Liver (tissue), 9 donors: ENCODE results near the gene TRIM22. TPM values are rescaled to one million over a fixed set of nuclear protein-coding genes. Genes with fewer than 3 reads are reported as not detected.

Experiments
- DNase-seq: peaks from one replicate; pipeline ENCODE4 v3.0.0-alpha.2; 2017; ENCODE audit warnings: low spot score
- H3K27ac ChIP-seq, 2 donors: one replicate each; pipeline ENCODE4 v1.7.0; 2013; ENCODE audit warnings: inconsistent platforms in 2 of 2, low read length in 2 of 2, control low read depth in 1 of 2, low read depth in 1 of 2, mild to moderate bottlenecking in 1 of 2
- H3K27me3 ChIP-seq, 4 donors: one replicate each; pipeline versions ENCODE4 v1.6.1 to v1.7.0; 2013; ENCODE audit warnings: low read length in 3 of 4, inconsistent platforms in 1 of 4, mild to moderate bottlenecking in 1 of 4, moderate library complexity in 1 of 4; ENCODE audit not compliant: control insufficient read depth in 4 of 4, insufficient read depth in 4 of 4
- H3K36me3 ChIP-seq, 4 donors: one replicate each; pipeline versions ENCODE4 v1.6.1 to v1.7.0; 2013; ENCODE audit warnings: low read length in 3 of 4, mild to moderate bottlenecking in 3 of 4, low read depth in 1 of 4, moderate library complexity in 1 of 4; ENCODE audit not compliant: control insufficient read depth in 4 of 4, insufficient read depth in 3 of 4
- H3K4me1 ChIP-seq, 4 donors: one replicate each; pipeline versions ENCODE4 v1.6.1 to v1.7.0; 2013; ENCODE audit warnings: low read length in 3 of 4, mild to moderate bottlenecking in 3 of 4, moderate library complexity in 1 of 4; ENCODE audit not compliant: control insufficient read depth in 4 of 4, insufficient read depth in 4 of 4
- H3K4me3 ChIP-seq, 3 donors: one replicate each; pipeline versions ENCODE4 v1.6.1 to v1.7.0; 2013; ENCODE audit warnings: low read length in 3 of 3, control low read depth in 1 of 3, low read depth in 1 of 3, mild to moderate bottlenecking in 1 of 3
- H3K9ac ChIP-seq, 2 donors: one replicate each; pipeline ENCODE4 v1.7.0; 2013; ENCODE audit warnings: low read length in 2 of 2, mild to moderate bottlenecking in 2 of 2, moderate library complexity in 2 of 2, control low read depth in 1 of 2, low read depth in 1 of 2
- H3K9me3 ChIP-seq, 4 donors: one replicate each; pipeline versions ENCODE4 v1.6.1 to v1.7.0; 2013; ENCODE audit warnings: low read length in 3 of 4; ENCODE audit not compliant: control insufficient read depth in 4 of 4
- ATF3 ChIP-seq: IDR thresholded peaks from 2 replicates; pipeline ENCODE4 v1.6.1; 2016; ENCODE audit warnings: antibody characterized with exemption
- CTCF ChIP-seq: fragments of 150-350 bp; IDR thresholded peaks from 2 replicates; pipeline ENCODE4 v1.5.1; 2017; ENCODE audit warnings: improper control_type of control experiment, low read depth, low read length; ENCODE audit not compliant: missing input control
- EGR1 ChIP-seq, 2 donors: IDR thresholded peaks; 2 replicates each; pipeline ENCODE4 v1.6.1; 2016 to 2018; ENCODE audit warnings: antibody characterized with exemption in 2 of 2, low read depth in 2 of 2
- FOXA1 ChIP-seq: IDR thresholded peaks from 2 replicates; pipeline ENCODE4 v1.6.1; 2016; ENCODE audit warnings: antibody characterized with exemption
- FOXA2 ChIP-seq: IDR thresholded peaks from 2 replicates; pipeline ENCODE4 v1.6.1; 2016; ENCODE audit warnings: antibody characterized with exemption
- GABPA ChIP-seq, 2 donors: IDR thresholded peaks in 1 of 2; conservative IDR thresholded peaks in 1 of 2; 2 replicates each; pipeline ENCODE4 v1.6.1; 2016; ENCODE audit warnings: antibody characterized with exemption in 2 of 2, mild to moderate bottlenecking in 1 of 2, moderate library complexity in 1 of 2
- HNF4A ChIP-seq, 2 donors: conservative IDR thresholded peaks; 2 replicates each; pipeline ENCODE4 v1.6.1; 2016; ENCODE audit warnings: antibody characterized with exemption in 2 of 2, mild to moderate bottlenecking in 2 of 2
- HNF4G ChIP-seq: IDR thresholded peaks from 2 replicates; pipeline ENCODE4 v1.6.1; 2016; ENCODE audit warnings: antibody characterized with exemption
- JUND ChIP-seq, 2 donors: IDR thresholded peaks; 2 replicates each; pipeline ENCODE4 v1.6.1; 2016; ENCODE audit warnings: antibody characterized with exemption in 2 of 2
- MAX ChIP-seq: IDR thresholded peaks from 2 replicates; pipeline ENCODE4 v1.6.1; 2016; ENCODE audit warnings: antibody characterized with exemption
- NR2F2 ChIP-seq: IDR thresholded peaks from 2 replicates; pipeline ENCODE4 v1.6.1; 2016; ENCODE audit warnings: antibody characterized with exemption
- RAD21 ChIP-seq, 2 donors: IDR thresholded peaks; 2 replicates each; pipeline ENCODE4 v1.6.1; 2016; ENCODE audit warnings: antibody characterized with exemption in 2 of 2, mild to moderate bottlenecking in 2 of 2
- REST ChIP-seq: IDR thresholded peaks from 2 replicates; pipeline ENCODE4 v1.6.1; 2016; ENCODE audit warnings: antibody characterized with exemption, mild to moderate bottlenecking
- RXRA ChIP-seq, 2 donors: IDR thresholded peaks; 2 replicates each; pipeline ENCODE4 v1.6.1; 2017 to 2018; ENCODE audit warnings: antibody characterized with exemption in 2 of 2, mild to moderate bottlenecking in 1 of 2
- SP1 ChIP-seq: IDR thresholded peaks from 2 replicates; pipeline ENCODE4 v1.6.1; 2018; ENCODE audit warnings: antibody characterized with exemption, mild to moderate bottlenecking
- TAF1 ChIP-seq: conservative IDR thresholded peaks from 2 replicates; pipeline ENCODE4 v1.6.1; 2016; ENCODE audit warnings: antibody characterized with exemption, mild to moderate bottlenecking
- YY1 ChIP-seq: IDR thresholded peaks from 2 replicates; pipeline ENCODE4 v1.6.1; 2016; ENCODE audit warnings: antibody characterized with exemption, mild to moderate bottlenecking
- ZBTB33 ChIP-seq: IDR thresholded peaks from 2 replicates; pipeline ENCODE4 v1.6.1; 2016; ENCODE audit warnings: antibody characterized with exemption
- WGBS: extraction: QIAGEN DNeasy Blood & Tissue Kit; methylation state at CpG from one replicate; pipeline ENCODE4 v1.1.7; 2013; 5-methylcytosine and 5-hydroxymethylcytosine counted together
- polyA plus RNA-seq, 2 donors: library from polyadenylated mRNA; stranded (reverse) in 1 of 2; unstranded in 1 of 2; fragments of 200-250 nt in 1 of 2; fragments of >200 nt in 1 of 2; fragmentation: Nextera tagmentation in 1 of 2; extraction: Ambion mirVana in 1 of 2; gene quantifications; one replicate each; pipeline versions ENCODE4 v1.2.1 to v1.2.3, GENCODE V29; 2013 to 2015
- total RNA-seq, 2 donors: library from RNA; depleted of rRNA; stranded (reverse); fragments of >200 nt; gene quantifications; one replicate each; pipeline ENCODE4 v1.2.3, GENCODE V29; 2014
- donor health status: healthy.
- donor health status: healthy.
- donor health status: healthy.
- donor health status: healthy.
- donor health status: healthy.

TRIM22 gene
- total and polyA plus RNA-seq, 4 donors: 3.6 to 21.6 (median 9.6) TPM

GRCh38 chr11:5684036-5684645, 5.4 kb upstream of the TRIM22 start:
- Histone ChIP-seq H3K9me3 (no peaks in the 10 kb centered on the region), H3K27me3 (no peaks in the 10 kb centered on the region), H3K9ac (peak overlapping the region; percentile 90 to 92), H3K27ac (peak overlapping the region; percentile 91 to 96), H3K36me3 (peaks cover 0 to 9% (median 3%) of the 10 kb centered on the region in 4 donors), H3K4me1 (peaks cover 0 to 21% (median 4%) of the 10 kb centered on the region in 4 donors), H3K4me3 (peak overlapping the region; percentile 55 to 74 (median 67))
- no peak for TF ChIP-seq FOXA1
- no peak for TF ChIP-seq HNF4G
- TF ChIP-seq RAD21 (IDR thresholded peaks at IDR 0.05): no peak
- no peak for TF ChIP-seq REST
- TF ChIP-seq SP1: no peak
- no peak for DNase-seq
- WGBS: 47% methylated on average over 6 of the region's 8 CpGs

GRCh38 chr11:5684646-5685362, 4.8 kb upstream of the TRIM22 start, which contains the start of gene TRIM5:
Gene TRIM5 (minus strand): TSS chr11:5685074. CDS start chr11:5680177, 4,897 bp downstream.
- DNase-seq: peak; percentile 75
- Histone ChIP-seq H3K27ac (peak within 1 kb of the TSS; percentile 91 to 96), H3K4me1 (peaks cover 3 to 21% (median 7%) of the 10 kb centered on the region in 4 donors), H3K27me3 (no peaks in the 10 kb centered on the region), H3K4me3 (peak within 1 kb of the TSS; percentile 55 to 74 (median 67)), H3K9ac (peak within 1 kb of the TSS; percentile 90 to 92), H3K9me3 (no peaks in the 10 kb centered on the region), H3K36me3 (peaks cover 0 to 3% (median 0%) of the 10 kb centered on the region in 4 donors)
- WGBS: under 1% methylated on average over 13 of the region's 13 CpGs
- TF ChIP-seq RAD21 (IDR thresholded peaks at IDR 0.05): peak; percentile 72 to 75
- TF ChIP-seq FOXA1: no peak
- peak; percentile 81 for TF ChIP-seq TAF1
- TF ChIP-seq RXRA (IDR thresholded peaks at IDR 0.05): peak; percentile 52 to 53
- peak; percentile 85 to 97 for TF ChIP-seq EGR1 (IDR thresholded peaks at IDR 0.05; ENCODE audit: low read depth in 2 of 2)
- TF ChIP-seq REST: peak; percentile 91
- peak; percentile 31 to 50 for TF ChIP-seq HNF4A (conservative IDR thresholded peaks at IDR 0.05)
- no peak for TF ChIP-seq ZBTB33
- TF ChIP-seq JUND (IDR thresholded peaks at IDR 0.05): peak; percentile 97 to 98
- peak; percentile 75 for TF ChIP-seq YY1
- peak in 1 of 2 donors; percentile 23 for TF ChIP-seq GABPA (IDR thresholded peaks at IDR 0.05 in 1 of 2, conservative IDR thresholded peaks at IDR 0.05 in 1 of 2)
- TF ChIP-seq FOXA2: peak; percentile 52
- peak; percentile 82 for TF ChIP-seq ATF3
- TF ChIP-seq CTCF: peak; percentile 48
- peak; percentile 87 for TF ChIP-seq SP1
- TF ChIP-seq HNF4G: no peak
- peak; percentile 71 for TF ChIP-seq MAX
- no peak for TF ChIP-seq NR2F2
